GM18870 (cell line): ENCODE results near the gene CDKAL1.
"Not testable (repeated sequence)": the region's sequence is repeated elsewhere in the genome, so short reads cannot be mapped to it uniquely, and the experiment has no call there.

Source experiments
- ATAC-seq: cut with Tn5 transposase; IDR thresholded peaks from one replicate; pipeline ENCODE4 v1.9.1; 2021; ENCODE audit warnings: moderate library complexity; ENCODE audit not compliant: unreplicated experiment

Gene CDKAL1

GRCh38 chr6:20549398-20549797, 15.1 kb downstream of the CDKAL1 start:
- not testable (repeated sequence) for ATAC-seq

- ATAC-seq: no peak
Observed at GRCh38 chr6:20554326-20554725, 20.1 kb downstream of the CDKAL1 start.

- ATAC-seq: no peak
Observed at GRCh38 chr6:20554817-20555216, 20.6 kb downstream of the CDKAL1 start.

GRCh38 chr6:20559924-20560551, 25.8 kb downstream of the CDKAL1 start:
- ATAC-seq: no peak

- no peak for ATAC-seq
Observed at GRCh38 chr6:20563377-20563776, 29.1 kb downstream of the CDKAL1 start.

GRCh38 chr6:20564269-20564668, 30.0 kb downstream of the CDKAL1 start:
- ATAC-seq: no peak

- peak; percentile 71 for ATAC-seq
Observed at GRCh38 chr6:20564777-20565176, 30.5 kb downstream of the CDKAL1 start.

- ATAC-seq: peak; percentile 34
Observed at GRCh38 chr6:20565342-20565741, 31.1 kb downstream of the CDKAL1 start.

- no peak for ATAC-seq
Observed at GRCh38 chr6:20566109-20566508, 31.9 kb downstream of the CDKAL1 start.

GRCh38 chr6:20569000-20569610, 34.8 kb downstream of the CDKAL1 start:
- no peak for ATAC-seq

- ATAC-seq: no peak
Observed at GRCh38 chr6:20571261-20571660, 37.0 kb downstream of the CDKAL1 start.

GRCh38 chr6:20572288-20572687, 38.0 kb downstream of the CDKAL1 start:
- no peak for ATAC-seq

GRCh38 chr6:20572940-20573339, 38.7 kb downstream of the CDKAL1 start:
- no peak for ATAC-seq

GRCh38 chr6:20574355-20574754, 40.1 kb downstream of the CDKAL1 start:
- ATAC-seq: no peak

- ATAC-seq: no peak
Observed at GRCh38 chr6:20575125-20575524, 40.9 kb downstream of the CDKAL1 start.

GRCh38 chr6:20575704-20576451, 41.6 kb downstream of the CDKAL1 start:
- ATAC-seq: no peak

- no peak for ATAC-seq
Observed at GRCh38 chr6:20577173-20577688, 43.0 kb downstream of the CDKAL1 start.

GRCh38 chr6:20581070-20581469, 46.8 kb downstream of the CDKAL1 start:
- ATAC-seq: no peak

- no peak for ATAC-seq
Observed at GRCh38 chr6:20582586-20583443, 48.6 kb downstream of the CDKAL1 start.

GRCh38 chr6:20583444-20583800, 49.2 kb downstream of the CDKAL1 start:
- ATAC-seq: no peak

GRCh38 chr6:20584100-20584731, 50.0 kb downstream of the CDKAL1 start:
- no peak for ATAC-seq
